Trophoblast cell (in vitro differentiated cells and primary cell): ENCODE results near the gene HRH3.
A peak's percentile ranks its signal among the peaks of the same experiment; 100 is the strongest.

Experiments used
- DNase-seq, 2 donors: peaks; one replicate each; pipeline ENCODE4 v3.0.0-alpha.2; 2016
- H2AFZ ChIP-seq: 2 replicates; pipeline ENCODE4 v1.6.1; 2013; ENCODE audit warnings: low read length, moderate library complexity, mild to moderate bottlenecking; ENCODE audit not compliant: insufficient read depth, poor library complexity
- H2AK5ac ChIP-seq: 2 replicates; pipeline ENCODE4 v1.6.1; 2013; ENCODE audit warnings: mild to moderate bottlenecking, low read length
- H2BK120ac ChIP-seq: 2 replicates; pipeline ENCODE4 v1.6.1; 2013; ENCODE audit warnings: low read length, mild to moderate bottlenecking, moderate library complexity; ENCODE audit not compliant: insufficient read depth, poor library complexity
- H2BK12ac ChIP-seq: 2 replicates; pipeline ENCODE4 v1.6.1; 2013; ENCODE audit warnings: mild to moderate bottlenecking, low read length, moderate library complexity
- H2BK5ac ChIP-seq: 2 replicates; pipeline ENCODE4 v1.6.1; 2013; ENCODE audit warnings: low read length, low read depth, moderate library complexity, mild to moderate bottlenecking; ENCODE audit not compliant: poor library complexity
- H3K14ac ChIP-seq: 2 replicates; pipeline ENCODE4 v1.6.1; 2013; ENCODE audit warnings: mild to moderate bottlenecking, low read length
- H3K18ac ChIP-seq: 2 replicates; pipeline ENCODE4 v1.6.1; 2013; ENCODE audit warnings: mild to moderate bottlenecking, low read length
- H3K23ac ChIP-seq: 2 replicates; pipeline ENCODE4 v1.6.1; 2013; ENCODE audit warnings: low read length
- H3K27ac ChIP-seq: 2 replicates; pipeline ENCODE4 v1.5.1; 2013; ENCODE audit warnings: low read depth, mild to moderate bottlenecking, inconsistent platforms, low read length, moderate library complexity
- H3K27me3 ChIP-seq: 2 replicates; pipeline ENCODE4 v1.6.1; 2013; ENCODE audit warnings: inconsistent platforms, mild to moderate bottlenecking, low read length, moderate library complexity; ENCODE audit not compliant: insufficient read depth
- H3K36me3 ChIP-seq, 2 experiments: 1 replicate in 1 of 2; 2 replicates in 1 of 2; pipeline ENCODE4 v1.6.1; 2013; ENCODE audit warnings: low read length in 2 of 2, mild to moderate bottlenecking in 2 of 2, moderate library complexity in 1 of 2; ENCODE audit not compliant: insufficient read depth in 2 of 2, control insufficient read depth in 1 of 2
- H3K4ac ChIP-seq: 2 replicates; pipeline ENCODE4 v1.6.1; 2013; ENCODE audit warnings: low read depth, mild to moderate bottlenecking, low read length, moderate library complexity
- H3K4me1 ChIP-seq, 2 experiments: 1 replicate in 1 of 2; 2 replicates in 1 of 2; pipeline ENCODE4 v1.6.1; 2013; ENCODE audit warnings: low read length in 2 of 2, mild to moderate bottlenecking in 2 of 2, moderate library complexity in 1 of 2; ENCODE audit not compliant: insufficient read depth in 2 of 2, control insufficient read depth in 1 of 2
- H3K4me2 ChIP-seq: 2 replicates; pipeline ENCODE4 v1.6.1; 2013; ENCODE audit warnings: inconsistent platforms, mild to moderate bottlenecking, low read length, moderate library complexity
- H3K4me3 ChIP-seq: 2 replicates; pipeline ENCODE4 v1.5.1; 2013; ENCODE audit warnings: mild to moderate bottlenecking, low read depth, low read length, inconsistent platforms
- H3K79me1 ChIP-seq: one replicate; pipeline ENCODE4 v1.6.1; 2013; ENCODE audit warnings: low read length
- H3K79me2 ChIP-seq: 2 replicates; pipeline ENCODE4 v1.6.1; 2013; ENCODE audit warnings: low read length, mild to moderate bottlenecking; ENCODE audit not compliant: control insufficient read depth, insufficient read depth, poor library complexity
- H3K9ac ChIP-seq: 2 replicates; pipeline ENCODE4 v1.6.1; 2013; ENCODE audit warnings: mild to moderate bottlenecking, low read length
- H3K9me3 ChIP-seq: 2 replicates; pipeline ENCODE4 v1.6.1; 2013; ENCODE audit warnings: low read depth, mild to moderate bottlenecking, control low read depth, inconsistent platforms, low read length; ENCODE audit not compliant: insufficient read depth
- H4K12ac ChIP-seq: 2 replicates; pipeline ENCODE4 v1.6.1; 2013; ENCODE audit warnings: low read depth, mild to moderate bottlenecking, low read length, moderate library complexity
- H4K8ac ChIP-seq: 2 replicates; pipeline ENCODE4 v1.6.1; 2013; ENCODE audit warnings: low read depth, mild to moderate bottlenecking, low read length, moderate library complexity
- H4K91ac ChIP-seq: one replicate; pipeline ENCODE4 v1.6.1; 2013; ENCODE audit warnings: low read depth, mild to moderate bottlenecking, low read length, moderate library complexity
- WGBS: extraction: QIAGEN DNeasy Blood & Tissue Kit; methylation state at CpG from one replicate; pipeline ENCODE4 v1.1.7; 2013; ENCODE audit warnings: missing lambda C conversion rate; ENCODE audit not compliant: insufficient read length, insufficient coverage; ENCODE audit errors: extremely low coverage; 5-methylcytosine and 5-hydroxymethylcytosine counted together

HRH3 gene

DNA sequence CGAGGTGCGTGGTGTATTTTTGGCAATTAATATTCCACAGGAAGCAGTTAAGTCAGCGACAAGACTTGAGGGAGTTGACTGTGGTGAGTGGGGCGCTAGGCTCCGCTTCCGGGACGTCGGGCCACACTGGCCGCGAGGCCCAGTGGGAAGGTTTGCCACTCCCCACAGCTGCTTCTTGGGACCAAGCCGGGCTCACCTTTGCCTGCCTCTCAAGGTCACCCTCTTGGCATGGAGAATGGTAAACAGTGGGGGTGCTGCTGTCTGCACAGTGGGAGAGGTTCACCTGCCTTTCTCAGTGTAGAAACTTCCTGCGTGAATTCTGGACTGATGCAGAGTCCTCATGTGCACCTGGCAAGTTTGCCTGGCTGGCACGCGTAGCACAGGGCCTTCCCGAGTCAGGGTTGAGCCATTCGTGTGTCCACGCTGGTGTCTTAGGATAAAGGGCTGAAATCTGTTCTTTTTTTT is 24.6 kb upstream of the HRH3 start:
- H2BK5ac ChIP-seq, result no peak overlapping the region
- H3K14ac ChIP-seq, result no peak overlapping the region
- no peaks in the 10 kb centered on the region for H3K9me3 ChIP-seq
- DNase-seq, result no peak
- no peak overlapping the region for H3K23ac ChIP-seq
- no peak overlapping the region for H4K8ac ChIP-seq
- H3K4me3 ChIP-seq, result no peak overlapping the region
- peaks cover 5% of the 10 kb centered on the region for H3K79me2 ChIP-seq
- no peak overlapping the region for H3K27ac ChIP-seq
- H3K4me1 ChIP-seq, result peaks cover 0 to under 1% of the 10 kb centered on the region in 2 experiments
- no peak overlapping the region for H2BK12ac ChIP-seq
- H4K91ac ChIP-seq, result no peak overlapping the region
- H2AFZ ChIP-seq, result no peak overlapping the region
- H3K4ac ChIP-seq, result no peak overlapping the region
- H3K27me3 ChIP-seq, result no peaks in the 10 kb centered on the region
- H2AK5ac ChIP-seq, result no peak overlapping the region
- peak overlapping the region; percentile 4 for H3K9ac ChIP-seq
- no peak overlapping the region for H3K4me2 ChIP-seq
- H3K18ac ChIP-seq, result no peak overlapping the region
- WGBS, result no CpG with 5 or more reads among the region's 17 CpGs
- peaks cover 27 to 28% of the 10 kb centered on the region in 2 experiments for H3K36me3 ChIP-seq
- H4K12ac ChIP-seq, result no peak overlapping the region
- H3K79me1 ChIP-seq, result no peaks in the 10 kb centered on the region
- no peak overlapping the region for H2BK120ac ChIP-seq

DNA sequence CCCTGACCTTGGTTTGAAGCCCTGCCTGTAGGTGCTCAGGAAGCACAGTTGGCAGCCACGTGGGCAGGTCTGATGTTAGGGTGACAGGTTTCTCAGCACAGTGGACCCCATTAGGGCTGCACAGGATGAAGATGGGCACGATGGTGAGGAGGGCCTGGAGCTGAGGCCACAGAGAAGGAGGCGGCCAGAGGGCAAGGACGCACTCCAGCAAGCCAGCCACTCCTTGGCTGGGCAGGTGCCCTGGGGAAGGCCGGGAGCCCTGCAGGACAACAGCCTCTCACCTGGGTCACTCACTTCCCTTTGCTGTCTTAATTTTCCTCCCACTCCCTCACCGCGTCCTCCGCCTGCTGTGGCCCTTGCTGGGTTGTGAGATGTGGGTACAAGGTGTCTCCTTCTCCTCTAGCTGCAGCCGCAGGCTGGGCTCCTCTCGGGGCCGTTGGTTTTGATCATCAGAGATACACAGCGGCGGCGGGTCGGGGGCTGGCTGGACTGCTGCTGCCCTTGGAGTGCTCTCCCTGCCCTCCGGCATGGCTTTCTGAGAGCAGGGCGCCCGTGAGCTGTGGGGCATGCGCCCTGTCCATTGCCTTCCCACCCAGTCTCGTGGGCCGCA is 23.9 kb upstream of the HRH3 start:
- Histone ChIP-seq H4K12ac (no peak overlapping the region), H4K8ac (no peak overlapping the region), H3K4me1 (peaks cover 4 to 6% of the 10 kb centered on the region in 2 experiments), H3K27me3 (no peaks in the 10 kb centered on the region), H3K4me3 (no peak overlapping the region), H4K91ac (no peak overlapping the region), H3K4me2 (no peak overlapping the region), H2BK5ac (no peak overlapping the region), H3K9me3 (no peaks in the 10 kb centered on the region), H2BK12ac (no peak overlapping the region), H3K9ac (no peak overlapping the region), H3K79me1 (no peaks in the 10 kb centered on the region), H3K23ac (no peak overlapping the region), H3K79me2 (peaks cover 10% of the 10 kb centered on the region), H2AFZ (no peak overlapping the region), H3K18ac (no peak overlapping the region), H3K27ac (no peak overlapping the region), H2BK120ac (no peak overlapping the region), H2AK5ac (no peak overlapping the region), H3K36me3 (peaks cover 27 to 28% of the 10 kb centered on the region in 2 experiments), H3K4ac (no peak overlapping the region), H3K14ac (no peak overlapping the region)
- DNase-seq, result no peak
- no CpG with 5 or more reads among the region's 21 CpGs for WGBS

DNA sequence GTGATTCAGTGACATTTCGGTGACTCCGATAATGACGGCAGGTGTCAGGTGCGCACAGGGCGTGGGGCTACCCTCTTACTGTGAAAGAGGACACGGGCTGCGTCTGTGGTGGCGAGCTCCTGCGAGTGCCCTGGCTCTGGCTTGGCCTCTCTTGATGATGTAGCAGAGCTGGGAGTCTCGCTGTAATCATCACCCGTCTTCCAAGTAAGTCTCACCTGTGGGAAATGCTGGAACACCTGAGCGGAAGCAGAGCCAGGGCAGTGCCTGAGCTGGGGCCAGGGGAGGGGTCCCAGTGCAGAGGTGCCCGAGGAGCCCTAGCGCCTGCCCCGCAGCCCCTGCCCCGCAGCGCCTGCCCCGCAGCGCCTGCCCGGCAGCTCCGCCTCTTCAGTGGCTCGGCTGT is 23.0 kb upstream of the HRH3 start:
- Histone ChIP-seq H3K23ac (no peak overlapping the region), H3K79me1 (peaks cover 2% of the 10 kb centered on the region), H3K4ac (peak overlapping the region; percentile 44), H3K36me3 (peaks cover 27 to 28% of the 10 kb centered on the region in 2 experiments), H2AFZ (no peak overlapping the region), H3K9ac (no peak overlapping the region), H3K27ac (no peak overlapping the region), H3K14ac (no peak overlapping the region), H3K4me2 (no peak overlapping the region), H3K27me3 (no peaks in the 10 kb centered on the region), H3K18ac (no peak overlapping the region), H3K79me2 (peaks cover 13% of the 10 kb centered on the region), H4K12ac (no peak overlapping the region), H3K4me1 (peaks cover 4 to 6% of the 10 kb centered on the region in 2 experiments), H2AK5ac (no peak overlapping the region), H3K9me3 (no peaks in the 10 kb centered on the region), H2BK5ac (no peak overlapping the region), H4K91ac (no peak overlapping the region), H4K8ac (no peak overlapping the region), H3K4me3 (no peak overlapping the region), H2BK120ac (no peak overlapping the region), H2BK12ac (no peak overlapping the region)
- no CpG with 5 or more reads among the region's 22 CpGs for WGBS
- DNase-seq, result no peak

DNA sequence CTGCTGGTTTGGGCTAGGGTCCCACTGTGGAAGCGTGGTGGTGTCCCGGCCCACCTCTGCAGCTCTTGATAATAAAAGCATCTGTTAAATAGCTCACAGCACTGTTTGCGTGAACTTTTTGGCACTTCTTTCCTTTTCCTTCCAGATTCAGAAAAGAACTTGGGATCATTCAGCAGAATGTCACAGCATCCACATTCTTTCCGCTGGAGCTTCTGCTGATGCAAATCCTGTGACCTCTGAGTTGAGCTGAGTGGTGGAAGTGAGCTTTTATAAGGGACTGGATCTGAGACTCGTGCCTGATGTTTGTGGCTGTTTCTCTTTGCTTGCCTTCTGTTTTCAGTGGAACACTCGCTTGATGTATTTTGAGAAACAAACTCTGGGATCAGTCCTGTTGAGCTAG is 22.1 kb upstream of the HRH3 start:
- Histone ChIP-seq H3K9me3 (no peaks in the 10 kb centered on the region), H3K4me3 (no peak overlapping the region), H3K14ac (no peak overlapping the region), H2AK5ac (no peak overlapping the region), H3K4me2 (no peak overlapping the region), H3K23ac (no peak overlapping the region), H2BK120ac (no peak overlapping the region), H3K79me1 (peaks cover 2% of the 10 kb centered on the region), H2BK12ac (no peak overlapping the region), H2BK5ac (no peak overlapping the region), H3K9ac (no peak overlapping the region), H3K4me1 (peaks cover 9% of the 10 kb centered on the region in 2 experiments), H3K4ac (peak overlapping the region; percentile 54), H3K79me2 (peaks cover 13% of the 10 kb centered on the region), H3K36me3 (peaks cover 27 to 28% of the 10 kb centered on the region in 2 experiments), H4K8ac (no peak overlapping the region), H2AFZ (no peak overlapping the region), H3K27ac (no peak overlapping the region), H3K27me3 (no peaks in the 10 kb centered on the region), H4K12ac (no peak overlapping the region), H3K18ac (no peak overlapping the region), H4K91ac (no peak overlapping the region)
- WGBS, result no CpG with 5 or more reads among the region's 6 CpGs
- DNase-seq, result no peak
